ENCODE results near the gene IYD.
"Not testable (repeated sequence)": the region's sequence is repeated elsewhere in the genome, so short reads cannot be mapped to it uniquely, and the experiment has no call there.

Gene IYD

DNA sequence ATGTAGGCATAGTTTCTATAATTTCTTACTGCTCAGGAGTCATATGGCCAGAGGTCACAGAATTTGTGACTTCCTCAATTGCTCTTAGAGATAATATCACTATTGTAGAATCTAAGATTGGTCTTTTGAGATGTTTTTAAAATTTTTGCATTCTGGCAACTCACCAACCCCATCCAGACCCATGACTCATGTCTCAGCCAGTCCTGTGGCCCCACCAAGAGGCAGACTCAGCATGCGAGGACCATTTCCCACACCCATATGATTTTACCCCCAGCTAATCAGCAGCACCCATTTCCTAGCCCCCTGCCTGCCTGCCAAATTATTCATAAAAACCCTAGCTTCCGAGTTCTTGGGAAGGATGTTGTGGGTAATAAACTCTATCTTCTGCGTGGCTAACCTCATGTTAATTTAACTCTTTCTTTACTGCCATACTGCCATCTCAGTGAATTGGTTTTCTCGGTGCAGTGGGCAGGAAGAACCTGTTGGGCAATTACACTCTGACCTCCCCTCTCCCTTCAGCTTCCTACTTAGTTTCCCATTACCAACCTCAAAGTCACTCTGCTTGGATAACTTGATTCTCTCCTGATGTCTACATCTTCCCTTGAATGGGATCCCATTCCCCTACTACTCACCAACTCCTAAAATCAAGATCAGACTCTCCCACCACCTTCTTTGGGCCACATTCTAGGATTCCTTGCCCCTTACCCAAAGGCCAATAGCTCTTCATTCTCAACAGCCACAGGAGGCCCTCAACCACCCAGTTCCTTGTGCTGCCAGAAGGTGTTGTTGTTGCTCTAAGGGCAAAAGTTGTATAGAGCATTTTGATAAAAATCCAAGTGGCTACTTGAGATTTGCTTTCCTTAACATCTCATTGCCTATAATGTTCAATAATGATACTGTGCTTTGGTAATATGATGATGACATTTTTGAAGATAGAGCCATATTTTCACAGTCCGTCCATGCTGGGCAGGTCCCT is 16.2 kb upstream of the IYD start:
- no peak for DNase-seq

DNA sequence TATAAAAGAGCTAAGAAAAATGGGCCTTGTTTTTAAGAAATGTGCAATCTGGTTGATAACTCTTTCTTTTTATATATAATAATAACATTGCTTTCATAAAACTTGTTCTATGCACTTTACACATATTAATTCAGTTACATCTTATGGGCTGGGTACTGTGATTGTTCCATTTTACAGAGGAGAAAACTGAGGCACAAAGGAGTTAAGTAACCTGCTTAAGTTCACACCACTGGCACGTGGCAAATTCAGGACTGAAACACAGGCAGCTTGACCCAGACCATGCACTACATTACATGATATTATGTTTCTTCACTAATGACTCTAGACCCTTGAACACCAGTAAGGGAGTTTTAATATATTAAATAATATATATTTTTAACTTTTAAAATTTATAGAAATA is 15.4 kb upstream of the IYD start:
- DNase-seq: no peak

DNA sequence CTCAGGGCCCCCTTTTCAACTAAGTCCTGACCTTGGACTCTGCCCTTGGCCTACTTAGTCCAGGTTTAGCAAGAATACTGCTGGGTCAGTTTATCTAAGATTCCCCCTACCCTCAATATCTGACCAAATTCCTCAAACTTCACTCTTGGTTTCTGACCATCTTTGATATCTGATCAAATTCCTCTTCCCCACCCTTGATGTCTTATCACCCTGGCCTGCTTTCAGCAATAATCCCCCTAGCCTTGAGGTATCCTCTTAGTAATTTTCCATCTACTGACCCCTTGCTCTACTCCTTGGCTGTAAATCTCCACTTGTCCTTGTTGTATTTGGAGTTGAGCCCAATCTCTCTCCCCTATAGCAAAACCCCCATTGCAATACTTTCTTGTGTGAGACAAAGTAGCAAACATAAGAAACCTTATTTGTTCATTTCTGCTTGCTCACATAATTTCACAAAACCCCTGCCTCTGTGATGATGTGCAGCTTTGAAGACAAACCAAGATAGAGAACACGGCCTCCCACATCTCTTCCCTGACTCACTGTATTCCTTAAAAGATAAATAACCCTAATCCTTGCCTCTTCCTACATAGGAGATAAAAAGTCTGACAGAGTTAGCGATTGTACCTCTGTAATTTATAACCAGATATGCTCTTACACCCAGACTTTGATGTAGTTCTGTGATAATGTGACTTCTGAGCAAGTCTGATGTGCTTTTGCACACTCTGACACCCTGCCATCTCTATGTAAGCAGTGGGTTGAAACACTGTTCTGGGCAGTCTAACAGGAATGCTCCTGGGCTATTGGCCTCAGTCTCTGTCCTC is 13.8 kb upstream of the IYD start:
- no peak for DNase-seq

DNA sequence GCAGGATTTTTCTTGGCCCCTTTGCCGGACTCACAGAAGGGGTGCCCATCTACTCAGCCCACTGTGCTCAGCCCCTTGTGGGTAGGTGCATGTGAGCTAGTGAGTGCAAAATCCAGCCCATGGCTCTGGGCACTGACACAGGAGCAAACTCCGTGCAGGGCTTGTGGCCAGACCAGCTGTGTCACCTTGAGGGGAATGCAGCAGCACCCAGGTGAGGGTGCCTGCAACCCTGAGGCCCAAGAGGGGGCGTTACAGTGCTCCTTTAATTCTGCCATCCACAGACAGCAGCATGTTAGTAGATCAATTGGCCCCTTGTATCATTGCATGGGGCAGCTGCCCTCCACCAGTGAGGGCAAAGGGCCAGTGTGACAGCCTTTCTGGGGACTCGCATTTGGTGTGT is 12.9 kb upstream of the IYD start:
- DNase-seq: no peak

DNA sequence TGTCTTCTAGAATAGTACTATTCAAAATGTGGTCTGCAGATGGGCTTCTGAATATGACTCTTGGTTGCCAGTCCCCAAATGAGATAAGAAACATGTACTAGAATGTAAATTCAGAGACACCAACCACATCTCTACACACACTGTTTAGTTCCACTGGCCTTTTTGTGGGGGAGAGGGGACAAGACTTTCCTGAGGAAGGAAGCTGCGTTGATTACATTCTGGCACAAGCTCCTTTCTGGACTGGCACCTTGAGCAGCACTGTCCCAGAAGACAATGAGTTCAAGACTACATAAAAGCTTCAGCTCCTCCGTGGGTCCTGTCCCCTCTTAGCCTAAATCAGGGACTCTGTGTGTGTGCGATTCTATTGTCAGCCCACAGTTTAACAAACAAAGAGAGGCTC is 6.9 kb upstream of the IYD start:
- no peak for DNase-seq

DNA sequence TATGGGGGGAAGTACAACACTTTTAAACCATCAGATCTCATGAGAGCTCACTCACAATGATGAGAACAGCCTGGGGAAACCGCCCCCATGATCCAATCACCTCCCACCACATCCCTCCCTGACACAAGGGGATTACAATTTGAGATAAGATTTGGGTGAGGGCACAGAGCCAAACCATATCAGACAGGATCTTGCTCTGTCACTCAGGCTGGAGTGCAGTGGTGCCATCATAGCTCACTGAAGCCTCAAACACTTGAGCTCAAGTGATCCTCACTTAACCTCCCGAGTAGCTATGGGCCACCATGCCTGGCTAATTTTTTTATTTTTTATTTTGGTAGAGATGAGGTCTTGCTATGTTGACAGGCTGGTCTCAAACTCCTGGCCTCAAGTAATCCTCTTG is 5.1 kb upstream of the IYD start:
- DNase-seq: no peak

DNA sequence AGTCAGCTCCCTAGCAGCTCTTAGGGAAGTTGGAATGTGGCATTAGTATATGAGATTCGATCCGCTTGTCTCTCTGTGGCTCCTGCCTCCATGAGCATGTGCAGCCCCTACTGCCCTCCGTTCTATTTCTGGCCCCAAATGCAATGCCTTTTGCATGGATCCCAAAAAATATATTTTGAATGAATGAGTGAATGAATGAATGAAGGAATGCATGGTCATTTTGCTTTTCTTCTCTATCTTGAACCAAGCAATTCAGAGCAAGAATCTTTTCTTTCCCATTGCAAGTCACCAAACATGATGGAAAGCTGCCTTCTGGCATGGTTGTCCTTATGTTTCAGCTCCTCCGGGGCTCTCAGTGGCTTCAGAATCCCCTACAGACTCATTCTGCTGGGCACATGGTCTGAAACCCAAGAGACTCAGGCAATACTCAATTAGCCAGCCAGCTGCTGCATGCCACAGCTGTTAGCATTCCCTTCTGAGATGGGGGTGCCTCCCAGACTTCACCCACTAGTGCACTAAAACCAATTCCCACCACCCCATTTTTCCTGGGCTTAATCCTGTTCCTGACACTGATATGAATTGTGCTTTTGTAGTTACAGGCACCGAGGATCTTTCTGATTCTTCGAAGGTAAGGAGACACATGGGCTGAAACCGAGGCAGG is 2.6 kb upstream of the IYD start:
- DNase-seq: no peak

DNA sequence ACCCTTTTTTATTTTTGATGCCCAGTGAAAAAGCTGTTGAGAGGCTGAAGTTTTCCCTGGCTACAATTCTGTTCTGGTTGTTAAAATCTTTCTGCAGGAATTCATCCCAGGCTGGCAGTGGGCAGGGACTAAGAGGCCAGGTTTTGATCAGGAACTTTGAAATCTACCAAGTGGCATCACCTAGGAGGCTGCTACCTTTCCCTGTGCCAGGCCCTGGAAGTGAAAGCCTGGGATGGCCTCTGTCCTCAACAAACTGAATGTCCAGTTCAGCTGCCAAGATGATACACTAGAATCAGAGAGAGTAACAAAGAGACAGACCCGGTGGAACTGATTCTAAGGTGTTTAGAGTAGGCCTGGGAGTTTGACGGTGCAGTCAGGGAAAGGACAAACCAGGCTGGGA is 596 bp downstream of the IYD start:
- no peak for DNase-seq

DNA sequence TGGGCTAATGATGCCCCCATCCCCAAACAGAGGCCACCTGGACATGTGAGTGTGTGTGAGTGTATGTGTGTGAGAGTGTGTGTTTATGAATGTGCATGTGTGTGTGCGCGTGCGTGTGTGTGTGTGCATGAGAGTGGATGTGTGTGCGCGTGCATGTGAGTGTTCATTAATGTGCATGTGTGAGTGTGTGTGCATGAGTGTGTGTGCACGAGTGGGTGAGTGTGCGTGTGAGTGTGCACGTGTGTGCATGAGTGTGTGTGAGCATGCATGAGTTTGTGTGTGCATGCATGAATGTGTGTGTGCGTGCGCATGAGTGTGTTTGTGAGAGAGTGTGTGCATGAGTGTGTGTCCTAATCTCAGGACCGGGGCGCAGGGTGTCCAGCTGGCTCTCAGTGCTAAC is 1.3 kb downstream of the IYD start:
- DNase-seq: no peak

DNA sequence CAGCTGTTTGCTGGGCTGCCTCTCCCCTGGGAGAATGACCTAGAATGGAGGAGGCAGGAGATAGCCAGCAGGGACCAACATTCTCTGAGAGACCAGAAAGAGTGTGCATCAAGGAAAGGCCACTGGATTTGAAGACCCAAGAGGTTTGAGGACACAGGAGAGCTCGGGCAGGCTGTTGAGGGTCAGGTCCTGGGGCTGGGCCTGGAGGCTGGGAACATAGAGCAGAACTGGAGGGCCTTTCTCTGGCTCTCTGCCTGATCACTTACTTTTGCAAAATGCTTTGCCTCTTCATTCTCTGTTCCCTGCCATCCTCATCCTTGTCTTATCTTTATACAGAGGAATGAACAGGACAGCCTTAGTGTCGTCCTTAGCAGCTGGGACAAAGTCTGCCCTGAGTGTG is 2.5 kb downstream of the IYD start:
- DNase-seq: no peak

DNA sequence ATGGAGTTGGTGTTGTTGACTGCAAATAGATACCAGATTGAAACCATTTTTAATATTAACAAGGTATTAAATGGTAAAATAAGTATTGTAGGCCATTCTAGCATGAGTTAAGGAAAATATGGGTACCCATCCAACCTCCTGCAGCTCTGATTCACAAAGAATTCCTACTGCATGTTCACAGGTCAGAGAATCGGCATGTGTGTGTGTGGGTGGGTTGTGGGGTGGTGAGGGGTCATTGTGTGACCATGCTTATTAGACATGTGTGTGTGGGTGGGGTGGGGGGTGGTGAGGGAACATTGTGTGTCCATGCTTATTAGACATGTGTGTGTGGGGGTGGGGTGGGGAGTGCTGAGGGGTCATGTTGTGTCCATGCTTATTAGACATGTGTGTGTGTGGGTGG is 3.2 kb downstream of the IYD start:
- no peak for DNase-seq

DNA sequence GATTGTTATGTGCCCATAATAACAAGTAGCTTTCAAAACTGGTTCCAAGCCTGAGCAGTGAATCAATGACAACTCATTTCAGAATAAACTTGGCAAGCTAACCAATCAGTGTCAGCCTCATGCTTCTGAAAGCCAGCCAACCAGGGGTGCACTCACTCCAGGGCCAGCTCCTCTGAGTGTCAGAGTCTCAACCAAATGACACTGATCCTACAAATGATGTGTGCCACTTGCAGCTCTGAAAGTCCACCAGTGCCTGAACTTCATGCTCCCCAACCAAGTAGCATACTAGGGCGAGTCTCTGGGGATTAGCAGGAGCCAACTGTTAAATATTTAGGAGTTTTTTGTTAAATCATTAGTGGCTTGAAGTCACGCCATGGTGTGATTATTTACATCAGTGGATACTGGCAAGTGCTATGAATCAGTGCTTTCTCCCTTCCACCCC is 4.5 kb downstream of the IYD start:
- DNase-seq: no peak

DNA sequence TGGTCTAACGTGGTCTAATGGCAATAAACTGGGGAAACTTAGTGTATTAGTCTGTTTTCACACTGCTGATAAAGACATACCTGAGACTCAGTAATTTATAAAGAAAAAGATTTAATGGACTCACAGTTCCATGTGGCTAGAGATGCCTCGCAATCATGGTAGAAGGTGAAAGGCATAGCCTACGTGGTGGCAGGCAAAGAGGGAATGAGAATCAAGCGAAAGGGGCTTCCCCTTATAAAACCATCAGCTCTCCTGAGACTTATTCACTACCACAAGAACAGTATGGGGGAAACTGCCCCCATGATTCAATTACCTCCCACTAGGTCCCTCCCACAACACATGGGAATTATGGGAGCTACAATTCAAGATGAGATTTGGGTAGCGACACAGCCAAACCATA is 5.5 kb downstream of the IYD start:
- not testable (repeated sequence) for DNase-seq

DNA sequence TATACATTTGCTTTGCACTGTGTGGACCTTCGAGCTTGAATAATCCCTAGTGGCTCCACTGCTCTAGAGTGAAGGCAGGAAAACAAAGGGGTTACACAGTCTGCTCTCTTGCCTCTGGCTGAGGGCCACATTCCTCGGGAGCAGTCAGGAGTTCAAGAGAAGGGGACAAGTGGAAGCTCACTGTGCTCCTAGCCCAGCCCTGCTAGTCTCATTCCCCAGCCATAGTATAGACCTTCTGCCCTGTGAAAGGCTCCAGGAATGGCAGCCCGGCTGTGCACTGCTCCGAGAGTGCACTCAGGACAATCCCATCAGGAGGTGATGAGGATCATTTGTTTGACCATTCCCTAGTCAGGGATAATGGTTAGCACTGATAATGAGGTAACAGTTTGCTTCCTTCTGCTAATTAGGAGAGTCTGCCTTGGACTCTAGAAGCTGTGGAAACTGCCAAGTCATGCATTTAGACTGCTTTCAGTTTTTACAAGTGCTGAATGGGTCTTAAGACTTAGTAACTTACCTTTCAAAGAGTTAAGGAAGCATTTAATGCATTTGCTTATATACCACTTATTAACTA is 8.5 kb downstream of the IYD start:
- no peak for DNase-seq

DNA sequence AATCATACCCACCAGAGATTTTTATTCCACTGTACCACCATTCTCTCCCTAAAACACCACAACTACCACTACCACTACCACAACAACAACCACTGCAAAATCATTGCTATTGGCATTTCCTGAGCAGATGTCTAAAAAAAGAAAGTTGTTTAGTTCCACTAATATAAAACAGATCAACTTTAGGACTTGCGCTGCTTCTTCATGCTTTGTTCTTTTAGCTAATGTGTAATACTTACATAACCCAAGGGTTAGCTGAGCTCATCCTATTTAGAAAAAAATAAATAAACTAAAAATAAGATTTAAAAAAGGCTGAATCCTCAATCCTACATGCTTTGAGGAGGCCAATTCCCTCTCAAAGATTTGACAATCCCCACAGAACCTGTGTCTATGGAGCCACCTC is 11.4 kb downstream of the IYD start:
- no peak for DNase-seq

DNA sequence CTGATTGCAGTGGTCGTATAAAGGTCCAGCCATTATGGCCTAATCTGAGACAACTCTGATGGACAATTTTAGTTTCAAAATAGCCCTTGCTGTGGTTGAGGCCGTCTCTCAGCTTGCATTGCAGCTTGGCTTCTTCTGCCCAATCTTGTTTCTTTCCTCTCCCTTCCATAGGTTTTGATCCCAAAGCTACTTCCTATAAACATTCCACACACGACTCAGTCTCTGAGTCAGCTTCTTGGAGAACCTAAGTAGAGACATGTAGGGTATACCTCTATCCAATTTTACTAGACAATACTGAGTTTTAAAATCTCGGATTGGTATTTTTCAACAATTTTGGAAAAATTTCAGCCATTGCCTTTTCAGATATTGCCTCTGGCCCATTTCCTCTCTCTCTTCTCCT is 13.4 kb downstream of the IYD start:
- no peak for DNase-seq

DNA sequence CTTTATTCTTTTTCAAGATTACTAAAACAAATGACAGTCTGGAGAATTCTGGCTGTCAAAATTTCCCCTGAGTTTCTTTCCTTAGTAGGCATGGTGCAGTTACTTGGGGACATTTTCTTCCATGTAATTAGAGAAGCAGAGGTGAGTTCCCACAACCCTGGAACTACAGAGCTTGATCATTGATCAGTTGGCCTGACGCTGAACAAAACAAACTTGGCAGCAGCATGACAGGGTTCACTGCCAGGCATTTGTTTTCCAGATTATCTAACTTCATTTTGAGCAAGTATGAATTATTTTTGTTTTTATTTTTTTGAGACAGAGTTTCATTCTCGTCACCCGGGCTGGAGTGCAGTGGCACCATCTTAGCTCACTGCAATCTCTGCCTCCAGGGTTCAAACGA is 22.6 kb downstream of the IYD start:
- no peak for DNase-seq

DNA sequence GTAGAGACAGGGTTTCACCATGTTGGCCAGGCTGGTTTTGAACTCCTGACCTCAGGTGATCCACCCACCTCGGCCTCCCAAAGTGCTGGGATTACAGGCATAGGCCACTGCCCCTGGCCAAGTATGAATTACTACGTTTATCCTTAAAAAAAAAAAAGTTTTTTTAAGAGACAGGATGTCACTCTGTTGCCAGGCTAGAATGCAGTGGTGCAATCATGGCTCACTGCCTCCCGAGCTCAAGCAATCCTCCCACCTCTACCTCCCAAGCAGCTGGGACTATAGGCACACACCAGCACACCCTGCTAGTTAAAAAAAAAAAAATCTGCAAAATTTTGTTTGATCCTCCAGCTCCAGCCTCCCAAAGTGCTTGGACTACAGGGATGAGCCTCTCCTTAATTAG is 23.1 kb downstream of the IYD start:
- no peak for DNase-seq

DNA sequence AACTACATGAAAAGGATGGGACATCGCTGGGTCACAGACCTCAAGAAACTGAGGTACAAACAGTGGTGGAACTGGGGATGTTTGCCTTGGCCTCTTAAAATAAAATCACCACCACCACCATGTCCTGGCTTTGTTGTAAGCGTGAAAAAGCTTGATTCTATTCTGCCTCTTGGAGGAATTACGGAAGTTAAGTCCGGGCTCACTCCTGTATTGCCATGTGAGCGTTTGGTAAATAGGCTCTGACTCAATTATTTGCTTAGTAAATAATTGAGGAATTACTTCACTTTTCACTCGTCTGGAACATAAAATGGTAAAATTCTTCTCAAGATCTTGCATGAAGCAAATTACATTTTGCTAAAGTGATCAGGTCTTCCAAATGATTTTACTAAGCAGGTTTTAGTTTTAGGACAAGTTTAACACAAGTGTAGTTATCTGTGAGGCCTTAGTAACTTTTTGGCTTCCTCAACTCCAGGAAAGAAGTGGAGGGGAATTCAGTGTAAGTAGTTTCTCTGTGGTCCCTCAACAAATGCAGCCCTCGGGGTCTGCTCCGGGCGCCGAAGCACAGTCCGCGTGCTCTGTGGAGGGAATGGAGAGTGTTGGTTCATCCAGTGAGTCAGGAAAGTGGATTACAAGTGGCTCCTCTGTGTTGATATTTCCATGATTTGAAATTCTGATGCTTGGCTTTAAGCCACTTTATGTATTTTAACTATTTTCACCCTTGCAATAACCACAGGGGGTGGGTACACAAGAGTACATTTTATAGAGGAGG is 23.8 kb downstream of the IYD start:
- DNase-seq: no peak

DNA sequence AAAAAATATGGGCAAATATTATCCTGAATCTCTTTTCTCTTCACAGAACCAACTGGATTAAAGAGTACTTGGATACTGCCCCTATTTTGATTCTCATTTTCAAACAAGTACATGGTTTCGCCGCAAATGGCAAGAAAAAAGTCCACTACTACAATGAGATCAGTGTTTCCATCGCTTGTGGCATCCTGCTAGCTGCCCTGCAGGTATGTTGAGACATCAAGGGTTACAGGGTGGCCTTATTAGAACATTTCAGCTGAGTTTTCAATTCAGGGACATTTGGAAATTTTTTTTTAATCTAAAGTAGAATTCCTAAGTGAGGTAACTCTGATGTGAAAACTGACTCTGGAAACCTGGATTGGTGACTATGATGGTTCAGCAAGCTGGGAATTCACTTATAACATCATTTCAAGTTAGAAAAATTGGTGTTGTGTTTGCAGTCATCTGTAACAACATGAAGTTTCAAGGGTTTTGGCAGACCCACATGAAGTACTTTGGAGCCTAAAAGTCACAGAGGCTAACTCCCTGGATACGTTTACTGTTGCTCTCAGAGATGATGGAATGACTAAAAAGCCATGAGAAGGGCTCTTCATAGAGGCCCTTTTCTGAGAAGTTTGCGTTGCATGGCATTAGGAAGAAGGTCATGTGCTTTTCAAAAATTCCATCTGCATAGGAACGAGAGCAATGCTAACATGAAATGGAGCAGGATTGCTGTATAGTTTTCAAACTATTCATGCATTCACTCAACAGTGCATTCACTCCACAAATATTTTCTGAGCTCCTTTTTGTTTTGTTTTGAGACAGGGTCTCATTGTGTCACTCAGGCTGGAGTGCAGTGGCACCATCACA is 25.5 kb downstream of the IYD start:
- no peak for DNase-seq

DNA sequence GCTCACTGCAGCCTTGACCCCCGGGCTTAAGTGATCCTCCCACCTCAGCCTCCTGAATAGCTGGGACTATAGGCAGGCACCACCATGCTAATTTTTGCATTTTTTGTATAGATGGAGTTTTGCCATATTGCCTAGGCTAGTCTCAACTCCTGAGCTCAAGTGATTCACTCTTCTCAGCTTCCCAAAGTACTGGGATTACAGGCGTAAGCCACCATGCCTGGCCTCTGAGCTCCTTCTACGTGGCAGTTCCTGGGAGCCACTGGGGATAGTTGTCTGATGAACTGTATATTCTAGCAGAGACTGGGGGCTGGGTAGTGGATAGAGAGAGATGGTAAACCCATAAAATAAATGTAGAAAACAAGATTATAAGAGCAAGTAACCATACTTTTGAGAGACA is 26.1 kb downstream of the IYD start:
- no peak for DNase-seq

Measured in activated CD4-positive, alpha-beta T cell treated with anti-CD3 and anti-CD28 coated beads for 1 hour (primary cell).